Ishikawa (cell line): ENCODE results near the gene FUT4.

Source experiments
- CEBPB ChIP-seq: IDR thresholded peaks from 2 replicates; pipeline ENCODE4 v1.6.1; 2012
- CREB1 ChIP-seq: IDR thresholded peaks from 2 replicates; pipeline ENCODE4 v1.6.1; 2012; ENCODE audit warnings: low read depth
- EGR1 ChIP-seq: IDR thresholded peaks from 2 replicates; pipeline ENCODE4 v1.6.1; 2012
- EP300 ChIP-seq: IDR thresholded peaks from 2 replicates; pipeline ENCODE4 v1.6.1; 2012; ENCODE audit warnings: borderline replicate concordance
- FOXM1 ChIP-seq: IDR thresholded peaks from 2 replicates; pipeline ENCODE4 v1.6.1; 2012; ENCODE audit warnings: low read depth, borderline replicate concordance
- NFIC ChIP-seq: IDR thresholded peaks from 2 replicates; pipeline ENCODE4 v1.6.1; 2012
- RAD21 ChIP-seq: IDR thresholded peaks from 2 replicates; pipeline ENCODE4 v1.6.1; 2012; ENCODE audit warnings: low read depth
- TAF1 ChIP-seq: IDR thresholded peaks from 2 replicates; pipeline ENCODE4 v1.6.1; 2012; ENCODE audit warnings: low read depth, mild to moderate bottlenecking
- TCF12 ChIP-seq: IDR thresholded peaks from 2 replicates; pipeline ENCODE4 v1.6.1; 2012; ENCODE audit warnings: low read depth
- TEAD4 ChIP-seq: IDR thresholded peaks from 2 replicates; pipeline ENCODE4 v1.6.1; 2012
- YY1 ChIP-seq: IDR thresholded peaks from 2 replicates; pipeline ENCODE4 v1.6.1; 2012; ENCODE audit warnings: low read depth
- ZBTB7A ChIP-seq: IDR thresholded peaks from 2 replicates; pipeline ENCODE4 v1.6.1; 2012; ENCODE audit warnings: low read depth
- TF ChIP-seq, protein P1 (sequence below): IDR thresholded peaks from 2 replicates; pipeline ENCODE4 v1.6.1; 2012
- TF ChIP-seq, protein P2 (sequence below): IDR thresholded peaks from 2 replicates; pipeline ENCODE4 v1.6.1; 2012; ENCODE audit warnings: low read depth, mild to moderate bottlenecking
- TF ChIP-seq, protein P3 (sequence below): IDR thresholded peaks from 2 replicates; pipeline ENCODE4 v1.6.1; 2012

FUT4 gene

DNA sequence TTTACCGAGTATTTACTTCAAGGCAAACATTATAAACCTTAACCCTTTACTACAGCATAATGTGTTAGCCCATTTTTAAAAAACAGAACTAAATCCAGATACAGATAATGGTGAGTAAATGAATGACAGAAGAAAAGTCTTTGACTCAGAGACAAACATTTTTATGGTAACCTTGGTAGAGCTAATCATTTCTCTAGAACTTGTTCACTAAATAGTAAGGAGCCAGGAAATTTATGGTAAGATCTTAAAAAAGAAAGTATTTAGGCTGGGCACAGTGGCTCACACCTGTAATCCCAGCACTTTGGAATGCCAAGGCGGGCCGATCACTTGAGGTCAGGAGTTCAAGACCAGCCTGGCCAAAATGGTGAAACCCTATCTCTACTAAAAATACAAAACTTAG, 11.5 kb upstream of the FUT4 start:
- TF ChIP-seq, protein P1, sequence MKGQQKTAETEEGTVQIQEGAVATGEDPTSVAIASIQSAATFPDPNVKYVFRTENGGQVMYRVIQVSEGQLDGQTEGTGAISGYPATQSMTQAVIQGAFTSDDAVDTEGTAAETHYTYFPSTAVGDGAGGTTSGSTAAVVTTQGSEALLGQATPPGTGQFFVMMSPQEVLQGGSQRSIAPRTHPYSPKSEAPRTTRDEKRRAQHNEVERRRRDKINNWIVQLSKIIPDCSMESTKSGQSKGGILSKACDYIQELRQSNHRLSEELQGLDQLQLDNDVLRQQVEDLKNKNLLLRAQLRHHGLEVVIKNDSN, result no peak
- TF ChIP-seq CEBPB (no peak), ZBTB7A (no peak), EGR1 (no peak), CREB1 (no peak), TAF1 (no peak), EP300 (no peak), RAD21 (no peak), YY1 (no peak), NFIC (no peak), FOXM1 (no peak), TCF12 (no peak), TEAD4 (no peak)
- TF ChIP-seq, protein P2, sequence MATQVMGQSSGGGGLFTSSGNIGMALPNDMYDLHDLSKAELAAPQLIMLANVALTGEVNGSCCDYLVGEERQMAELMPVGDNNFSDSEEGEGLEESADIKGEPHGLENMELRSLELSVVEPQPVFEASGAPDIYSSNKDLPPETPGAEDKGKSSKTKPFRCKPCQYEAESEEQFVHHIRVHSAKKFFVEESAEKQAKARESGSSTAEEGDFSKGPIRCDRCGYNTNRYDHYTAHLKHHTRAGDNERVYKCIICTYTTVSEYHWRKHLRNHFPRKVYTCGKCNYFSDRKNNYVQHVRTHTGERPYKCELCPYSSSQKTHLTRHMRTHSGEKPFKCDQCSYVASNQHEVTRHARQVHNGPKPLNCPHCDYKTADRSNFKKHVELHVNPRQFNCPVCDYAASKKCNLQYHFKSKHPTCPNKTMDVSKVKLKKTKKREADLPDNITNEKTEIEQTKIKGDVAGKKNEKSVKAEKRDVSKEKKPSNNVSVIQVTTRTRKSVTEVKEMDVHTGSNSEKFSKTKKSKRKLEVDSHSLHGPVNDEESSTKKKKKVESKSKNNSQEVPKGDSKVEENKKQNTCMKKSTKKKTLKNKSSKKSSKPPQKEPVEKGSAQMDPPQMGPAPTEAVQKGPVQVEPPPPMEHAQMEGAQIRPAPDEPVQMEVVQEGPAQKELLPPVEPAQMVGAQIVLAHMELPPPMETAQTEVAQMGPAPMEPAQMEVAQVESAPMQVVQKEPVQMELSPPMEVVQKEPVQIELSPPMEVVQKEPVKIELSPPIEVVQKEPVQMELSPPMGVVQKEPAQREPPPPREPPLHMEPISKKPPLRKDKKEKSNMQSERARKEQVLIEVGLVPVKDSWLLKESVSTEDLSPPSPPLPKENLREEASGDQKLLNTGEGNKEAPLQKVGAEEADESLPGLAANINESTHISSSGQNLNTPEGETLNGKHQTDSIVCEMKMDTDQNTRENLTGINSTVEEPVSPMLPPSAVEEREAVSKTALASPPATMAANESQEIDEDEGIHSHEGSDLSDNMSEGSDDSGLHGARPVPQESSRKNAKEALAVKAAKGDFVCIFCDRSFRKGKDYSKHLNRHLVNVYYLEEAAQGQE, result no peak
- TF ChIP-seq, protein P3, sequence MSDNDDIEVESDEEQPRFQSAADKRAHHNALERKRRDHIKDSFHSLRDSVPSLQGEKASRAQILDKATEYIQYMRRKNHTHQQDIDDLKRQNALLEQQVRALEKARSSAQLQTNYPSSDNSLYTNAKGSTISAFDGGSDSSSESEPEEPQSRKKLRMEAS, result no peak

DNA sequence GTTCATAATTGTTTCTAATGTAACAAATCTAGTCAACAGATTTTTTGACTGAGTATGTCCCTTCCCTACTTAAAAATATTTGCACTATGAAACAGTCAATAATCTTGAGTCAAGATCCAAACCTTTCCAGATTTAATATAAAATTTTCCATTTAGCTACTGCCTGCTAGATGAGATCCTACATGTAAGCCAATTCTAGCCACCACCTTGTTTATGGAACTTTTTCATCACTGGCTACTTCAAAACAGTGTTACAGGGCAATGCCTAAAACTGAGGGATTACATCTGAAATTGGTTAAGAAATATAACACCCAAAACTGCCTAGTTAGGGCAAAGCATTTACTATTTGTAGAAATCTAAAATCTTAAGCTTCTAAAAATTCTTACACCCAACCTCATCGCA, 10.5 kb upstream of the FUT4 start:
- TF ChIP-seq NFIC (no peak), YY1 (no peak), ZBTB7A (no peak), EP300 (no peak), RAD21 (no peak), TCF12 (no peak), FOXM1 (no peak)
- TF ChIP-seq, protein P1, result no peak
- TF ChIP-seq, protein P3, result no peak

DNA sequence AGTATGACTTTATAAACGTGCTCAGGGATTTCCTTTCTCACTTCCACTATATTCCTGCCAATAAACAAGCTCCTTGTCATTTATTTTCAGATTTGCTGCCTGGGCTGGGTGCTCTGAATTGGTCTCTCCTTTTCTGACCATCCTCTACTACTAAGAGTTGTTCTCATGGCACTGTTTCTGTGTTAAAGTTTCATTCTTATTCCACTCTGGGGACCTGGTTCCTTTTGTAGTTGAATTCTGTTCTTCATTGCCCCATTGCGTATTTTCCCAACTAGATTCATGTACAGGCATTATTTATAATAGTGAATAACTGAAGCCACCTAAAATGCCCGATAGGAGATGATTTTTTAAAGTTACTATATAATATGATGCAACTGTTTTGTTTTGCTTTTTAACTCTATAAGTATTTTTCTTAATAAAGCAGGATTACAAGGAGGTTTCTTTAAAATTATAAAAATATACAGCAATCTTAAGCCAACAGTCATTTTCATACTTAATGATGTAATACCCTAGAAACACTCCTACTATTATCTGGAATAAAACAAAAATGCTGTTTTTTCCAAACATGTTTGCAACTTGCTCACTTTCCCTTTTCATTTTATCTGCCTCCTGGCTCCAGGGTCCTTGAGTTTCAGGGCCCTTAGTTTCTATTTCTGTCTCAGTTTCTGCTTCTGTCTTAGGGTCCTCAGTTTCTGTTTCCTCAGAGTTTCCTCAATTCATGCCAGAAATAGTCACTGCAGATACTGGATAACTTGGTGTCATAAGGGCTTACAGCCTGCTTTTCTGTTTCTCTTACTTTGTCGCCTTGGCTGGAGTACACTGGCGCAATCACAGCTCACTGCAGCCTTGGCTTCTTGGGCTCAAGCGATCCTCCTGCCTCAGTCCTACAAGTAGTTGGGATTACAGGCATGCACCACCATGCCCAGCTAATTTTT, 9.8 kb upstream of the FUT4 start:
- no peak for TF ChIP-seq TEAD4
- no peak for TF ChIP-seq EP300
- TF ChIP-seq CEBPB, result no peak
- TF ChIP-seq, protein P1, result no peak
- no peak for TF ChIP-seq YY1
- no peak for TF ChIP-seq TAF1
- TF ChIP-seq FOXM1, result no peak
- TF ChIP-seq TCF12, result no peak

DNA sequence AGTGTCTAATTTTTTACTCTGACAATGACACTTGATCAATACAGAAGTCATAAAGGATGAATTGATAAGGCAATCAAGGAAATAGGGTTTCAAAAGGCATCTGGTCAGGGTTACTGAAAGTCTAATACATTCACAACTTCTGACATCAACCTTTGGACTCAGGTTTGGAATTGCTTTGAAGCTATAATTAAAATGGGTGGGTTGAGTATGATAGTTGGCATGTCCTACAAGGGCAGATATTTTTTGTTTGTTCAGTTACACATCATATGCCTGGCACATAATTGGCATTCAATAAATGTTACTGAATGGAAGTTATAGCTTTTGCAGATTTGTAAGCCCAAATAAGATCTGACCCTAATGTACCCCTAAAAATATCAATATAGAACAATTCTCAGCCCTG, 7.3 kb upstream of the FUT4 start:
- TF ChIP-seq, protein P3, result no peak
- no peak for TF ChIP-seq CEBPB
- no peak for TF ChIP-seq TCF12
- TF ChIP-seq, protein P1, result no peak
- no peak for TF ChIP-seq NFIC

DNA sequence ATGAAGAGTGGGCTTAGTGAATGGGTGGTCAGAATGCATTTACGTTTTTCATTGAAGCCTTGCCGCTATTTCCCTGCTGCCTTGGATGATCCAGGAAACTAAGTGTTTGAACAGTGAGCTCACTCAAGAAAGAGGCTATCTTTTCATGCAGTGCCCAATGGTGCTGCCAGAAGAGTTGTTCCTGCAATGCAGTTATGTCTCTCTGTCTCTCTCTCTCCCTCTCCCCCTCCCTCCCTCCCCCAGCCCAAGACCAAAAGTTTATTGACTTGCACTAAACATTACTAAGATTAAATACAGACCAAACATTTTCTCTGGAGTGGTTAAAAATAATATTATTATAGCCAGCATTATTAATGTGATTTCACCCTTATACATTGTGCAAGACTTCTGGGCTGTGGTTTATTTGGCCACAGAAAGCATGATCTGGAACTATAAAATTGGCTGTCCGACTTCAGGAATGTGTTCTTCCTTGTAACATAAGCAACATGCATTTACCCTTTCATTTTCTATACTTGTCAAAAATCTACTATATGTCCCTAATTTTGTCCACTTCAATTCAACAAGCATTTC, 6.6 kb upstream of the FUT4 start:
- TF ChIP-seq, protein P2, result no peak
- TF ChIP-seq TCF12 (no peak), EGR1 (no peak), EP300 (no peak), TEAD4 (no peak), YY1 (no peak), RAD21 (no peak), ZBTB7A (no peak), FOXM1 (no peak), CREB1 (no peak), NFIC (no peak), CEBPB (no peak), TAF1 (no peak)
- TF ChIP-seq, protein P1, result no peak
- TF ChIP-seq, protein P3, result no peak
